ENCODE results near the gene ZC3HAV1. TPM values are rescaled to one million over a fixed set of nuclear protein-coding genes. Genes with fewer than 3 reads are reported as not detected.

ZC3HAV1 gene
- total and polyA plus RNA-seq, 10 of the 15 experiments (the other 5 are each of a cell fraction or from before 2014, with no cell fraction given): 18.5 to 55.3 (median 44.7) TPM

- TF ChIP-seq CUX1 (IDR thresholded peaks at IDR 0.05; ENCODE audit: insufficient replicate concordance, low read depth, low read length) (no peak), RELB (IDR thresholded peaks at IDR 0.05; ENCODE audit: low read depth) (no peak), BMI1 (IDR thresholded peaks at IDR 0.05; ENCODE audit: borderline replicate concordance) (no peak), MTA3 (IDR thresholded peaks at IDR 0.05; ENCODE audit: borderline replicate concordance, low read length) (no peak), HDAC6 (IDR thresholded peaks at IDR 0.05; ENCODE audit: unreplicated experiment) (no peak), EP300 (IDR thresholded peaks at IDR 0.05; ENCODE audit: borderline replicate concordance in 1 of 2, control insufficient read depth in 1 of 2, low read depth in 2 of 2, low read length in 2 of 2) (peak in 1 of 2 experiments; percentile 61; a peak in 2 of 4 replicates), SMAD1 (IDR thresholded peaks at IDR 0.05; ENCODE audit: low read depth, partially characterized antibody) (no peak), IRF4 (IDR thresholded peaks at IDR 0.05; ENCODE audit: low read depth, low read length) (no peak), ETV6 (conservative IDR thresholded peaks at IDR 0.05 in 1 of 2, IDR thresholded peaks at IDR 0.05 in 1 of 2; ENCODE audit: borderline replicate concordance in 1 of 2, low read depth in 1 of 2) (peak in 1 of 2 experiments; percentile 70; a peak in 2 of 4 replicates), ZNF384 (IDR thresholded peaks at IDR 0.05; ENCODE audit: borderline replicate concordance, low read depth, low read length) (no peak), NFXL1 (IDR thresholded peaks at IDR 0.05; ENCODE audit: borderline replicate concordance) (no peak), MEF2A (IDR thresholded peaks at IDR 0.05; ENCODE audit: insufficient read depth, low read depth, low read length) (0 out of 2 replicates have a peak, but pooled peaks have one; percentile 4), HDAC2 (IDR thresholded peaks at IDR 0.05) (no peak), MYB (IDR thresholded peaks at IDR 0.05; ENCODE audit: borderline replicate concordance, low read depth, low read length) (no peak), STAT3 (IDR thresholded peaks at IDR 0.05; ENCODE audit: low read depth, low read length) (no peak), FOS (IDR thresholded peaks at IDR 0.05; ENCODE audit: borderline replicate concordance, extremely low read depth, insufficient read length) (no peak), RAD51 (IDR thresholded peaks at IDR 0.05) (peak; percentile 94), ZBTB11 (CRISPR knock-in tag; IDR thresholded peaks at IDR 0.05) (no peak), SREBF2 (IDR thresholded peaks at IDR 0.05; ENCODE audit: low read length) (no peak), ESRRA (IDR thresholded peaks at IDR 0.05; ENCODE audit: low read length) (peak; percentile 52; the same call in 1 of the 2 replicates)
Observed at GRCh38 chr7:139118805-139119485, 9.4 kb upstream of the ZC3HAV1 start (continued).

All from GM12878 (cell line).